Activated CD8-positive, alpha-beta T cell treated with anti-CD3 and anti-CD28 coated beads for 36 hours (primary cell): ENCODE results near the gene POLQ. TPM values are rescaled to one million over a fixed set of nuclear protein-coding genes. Genes with fewer than 3 reads are reported as not detected.

Source experiments
- ATAC-seq: fragments of 200-7000 bp; cut with Tn5 transposase; one replicate; pipeline ENCODE4 v1.10.0; 2021; ENCODE audit warnings: mild to moderate bottlenecking, moderate library complexity
- CTCF ChIA-PET: fragments of 350-600 bp; sonication (Branson Sonifier 250); formaldehyde crosslinking; loops from one replicate; lab custom pipeline; 2021; ENCODE audit warnings: antibody characterized with exemption; lab: Charles Lee
- POLR2A ChIA-PET: fragments of 350-600 bp; sonication (Branson Sonifier 250); formaldehyde crosslinking; loops from one replicate; lab custom pipeline; 2021; ENCODE audit warnings: antibody characterized with exemption; lab: Charles Lee
- DNase-seq: peaks from one replicate; pipeline ENCODE4 v3.0.0-alpha.2; 2020
- H3K27ac Mint-ChIP-seq: one replicate; pipeline ENCODE4 v1.8.0; 2021; ENCODE audit warnings: mild to moderate bottlenecking, mixed read lengths
- H3K27me3 Mint-ChIP-seq: one replicate; pipeline ENCODE4 v1.8.0; 2021; ENCODE audit warnings: mixed read lengths
- H3K36me3 Mint-ChIP-seq: one replicate; pipeline ENCODE4 v1.8.0; 2021; ENCODE audit warnings: low read depth, mixed read lengths
- H3K4me1 Mint-ChIP-seq: one replicate; pipeline ENCODE4 v1.8.0; 2021; ENCODE audit warnings: low read depth, mixed read lengths
- H3K4me3 Mint-ChIP-seq: one replicate; pipeline ENCODE4 v1.8.0; 2021; ENCODE audit warnings: mild to moderate bottlenecking, moderate library complexity, mixed read lengths
- H3K9me3 Mint-ChIP-seq: one replicate; pipeline ENCODE4 v1.8.0; 2021; ENCODE audit warnings: mixed read lengths
- intact Hi-C: fragments of 100-400 bp; cut with micrococcal nuclease; formaldehyde crosslinking; loops from one replicate; pipeline ENCODE4 v1.10.0; 2022
- total RNA-seq, 2 experiments: library from RNA; stranded (reverse); gene quantifications; one replicate each; pipeline ENCODE4 v1.2.3, GENCODE V29; 2021
- TF ChIP-seq, protein P1 (sequence below): fragments of 200-600 bp; IDR thresholded peaks from one replicate; pipeline ENCODE4 v1.8.0; 2022; ENCODE audit warnings: antibody characterized with exemption, mild to moderate bottlenecking

POLQ gene
- total RNA-seq, 2 experiments from 2014 or later, result 22.0 to 23.6 TPM

DNA sequence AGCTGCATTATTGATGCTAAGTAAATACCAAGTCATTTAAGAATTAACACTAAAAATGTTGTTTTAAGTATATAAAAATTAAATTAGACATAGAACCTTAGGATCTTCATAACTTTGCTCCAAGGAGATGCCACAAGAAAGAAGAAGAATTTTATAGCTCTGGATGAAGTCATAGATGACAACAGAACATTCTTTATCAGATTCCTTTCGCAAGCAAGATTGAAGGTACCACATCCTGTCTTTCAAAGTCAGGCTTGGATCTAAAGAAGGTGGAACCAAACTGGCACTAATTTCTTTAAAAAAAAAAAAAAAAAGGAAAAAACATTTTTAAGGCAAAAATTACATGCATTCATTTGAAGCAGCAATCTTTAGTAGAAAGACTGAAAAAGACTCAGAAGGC lies 62.5 kb downstream of the POLQ start:
- H3K27me3 Mint-ChIP-seq, result no peaks in the 10 kb centered on the region
- DNase-seq, result no peak
- peaks cover 36% of the 10 kb centered on the region for H3K36me3 Mint-ChIP-seq
- no peaks in the 10 kb centered on the region for H3K4me1 Mint-ChIP-seq
- H3K9me3 Mint-ChIP-seq, result no peaks in the 10 kb centered on the region
- ATAC-seq, result no peak
- ChIA-PET CTCF (no interaction called here), POLR2A (no interaction called here)
- H3K27ac Mint-ChIP-seq, result no peak overlapping the region
- intact Hi-C loops, result no loop called here
- no peak overlapping the region for H3K4me3 Mint-ChIP-seq
- TF ChIP-seq, protein P1, sequence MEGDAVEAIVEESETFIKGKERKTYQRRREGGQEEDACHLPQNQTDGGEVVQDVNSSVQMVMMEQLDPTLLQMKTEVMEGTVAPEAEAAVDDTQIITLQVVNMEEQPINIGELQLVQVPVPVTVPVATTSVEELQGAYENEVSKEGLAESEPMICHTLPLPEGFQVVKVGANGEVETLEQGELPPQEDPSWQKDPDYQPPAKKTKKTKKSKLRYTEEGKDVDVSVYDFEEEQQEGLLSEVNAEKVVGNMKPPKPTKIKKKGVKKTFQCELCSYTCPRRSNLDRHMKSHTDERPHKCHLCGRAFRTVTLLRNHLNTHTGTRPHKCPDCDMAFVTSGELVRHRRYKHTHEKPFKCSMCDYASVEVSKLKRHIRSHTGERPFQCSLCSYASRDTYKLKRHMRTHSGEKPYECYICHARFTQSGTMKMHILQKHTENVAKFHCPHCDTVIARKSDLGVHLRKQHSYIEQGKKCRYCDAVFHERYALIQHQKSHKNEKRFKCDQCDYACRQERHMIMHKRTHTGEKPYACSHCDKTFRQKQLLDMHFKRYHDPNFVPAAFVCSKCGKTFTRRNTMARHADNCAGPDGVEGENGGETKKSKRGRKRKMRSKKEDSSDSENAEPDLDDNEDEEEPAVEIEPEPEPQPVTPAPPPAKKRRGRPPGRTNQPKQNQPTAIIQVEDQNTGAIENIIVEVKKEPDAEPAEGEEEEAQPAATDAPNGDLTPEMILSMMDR, result no peak

DNA sequence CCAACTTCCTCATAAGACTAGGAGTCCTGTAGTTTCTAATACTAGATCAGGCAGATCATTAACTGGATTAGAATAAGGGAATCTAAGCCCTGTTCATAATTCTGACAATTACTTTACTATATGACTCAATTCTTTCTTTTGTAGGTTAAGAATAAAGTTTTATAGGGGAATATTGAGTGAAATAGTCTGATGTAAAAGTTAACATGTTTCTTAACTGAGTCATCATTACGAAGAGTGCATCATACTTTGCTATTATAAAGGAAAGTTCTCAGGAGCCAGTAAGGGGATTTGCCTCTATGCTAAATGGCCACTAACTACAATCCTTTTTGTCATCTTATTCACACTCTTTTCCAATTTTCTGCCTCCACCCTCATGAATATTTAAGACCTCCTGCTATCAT lies 63.1 kb downstream of the POLQ start:
- CTCF ChIA-PET, result no interaction called here
- TF ChIP-seq, protein P1, result no peak
- Mint-ChIP-seq H3K27ac (no peak overlapping the region), H3K4me3 (no peak overlapping the region), H3K36me3 (peaks cover 39% of the 10 kb centered on the region), H3K4me1 (no peaks in the 10 kb centered on the region), H3K27me3 (no peaks in the 10 kb centered on the region), H3K9me3 (no peaks in the 10 kb centered on the region)
- intact Hi-C loops, result no loop called here
- no peak for ATAC-seq
- no peak for DNase-seq
- POLR2A ChIA-PET, result no interaction called here

DNA sequence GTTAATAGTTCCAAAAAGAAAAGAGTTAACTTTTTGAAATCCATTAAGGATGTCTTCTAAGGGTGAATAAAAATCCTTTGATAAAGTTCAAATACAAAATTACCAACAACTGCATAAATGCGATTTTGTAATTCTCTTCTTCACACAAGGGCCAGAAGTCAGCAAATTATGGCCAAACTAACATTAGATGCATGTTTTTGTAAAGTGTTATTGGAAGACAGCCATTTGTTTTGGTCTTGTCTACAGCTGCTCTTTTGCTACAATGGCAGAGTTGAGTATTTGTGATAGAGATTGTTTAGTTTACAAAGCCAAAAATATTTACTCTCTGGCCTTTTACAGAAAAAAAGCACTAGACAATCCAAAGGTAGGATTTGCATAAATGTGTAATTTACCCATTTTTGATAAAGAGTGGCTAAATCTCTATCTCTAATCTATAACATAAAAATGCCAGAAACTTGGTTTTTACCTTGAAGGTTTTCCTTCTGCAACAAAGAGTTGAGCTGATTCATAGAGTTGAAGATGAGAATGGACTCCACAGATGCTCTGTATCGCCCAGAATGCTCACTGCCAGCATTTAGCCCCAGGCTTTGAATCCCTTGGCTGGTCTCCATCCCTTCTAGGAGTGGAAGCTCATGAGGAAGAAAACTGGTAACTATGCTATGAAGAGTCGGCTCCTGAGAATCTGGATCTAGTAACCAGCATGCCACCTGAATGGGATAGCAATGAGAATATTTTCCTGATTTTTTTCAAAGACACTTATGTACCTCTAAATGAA lies 64.5 kb downstream of the POLQ start:
- H3K27ac Mint-ChIP-seq, result no peak overlapping the region
- TF ChIP-seq, protein P1, result no peak
- DNase-seq (no peak), ATAC-seq (no peak)
- ChIA-PET POLR2A (interaction anchor here (0.6 kb wide), 1 partner anchor 1021 kb away, joined by 3 read pairs; no protein-coding TSS in a partner anchor), CTCF (no interaction called here)
- H3K4me1 Mint-ChIP-seq, result no peaks in the 10 kb centered on the region
- peaks cover 48% of the 10 kb centered on the region for H3K36me3 Mint-ChIP-seq
- intact Hi-C loops, result no loop called here
- H3K9me3 Mint-ChIP-seq, result no peaks in the 10 kb centered on the region
- no peaks in the 10 kb centered on the region for H3K27me3 Mint-ChIP-seq
- H3K4me3 Mint-ChIP-seq, result no peak overlapping the region

DNA sequence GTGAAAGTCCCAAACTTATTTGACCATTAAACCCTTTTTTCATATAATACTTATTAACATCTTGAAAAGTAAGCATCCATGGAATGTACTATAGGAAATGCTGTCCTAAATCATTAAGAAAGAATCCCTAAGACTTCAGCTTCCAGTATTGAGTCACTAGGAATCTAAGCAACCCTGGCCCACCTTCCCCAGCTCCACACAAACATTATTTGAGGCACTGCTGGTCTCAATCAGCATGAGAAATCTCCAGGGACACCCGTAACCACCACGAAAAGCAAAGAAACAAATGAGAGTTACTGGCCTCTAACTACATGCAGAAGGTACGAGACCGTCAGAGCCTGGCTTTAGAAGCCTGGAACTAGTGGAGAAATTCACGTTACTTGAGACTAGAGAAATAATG lies 68.2 kb downstream of the POLQ start:
- Mint-ChIP-seq H3K27me3 (no peaks in the 10 kb centered on the region), H3K4me3 (no peak overlapping the region), H3K36me3 (peaks cover 56% of the 10 kb centered on the region), H3K27ac (no peak overlapping the region), H3K4me1 (no peaks in the 10 kb centered on the region), H3K9me3 (no peaks in the 10 kb centered on the region)
- ChIA-PET CTCF (interaction anchor here (1.3 kb wide), 1 partner anchor 10 kb away, joined by 3 read pairs; no protein-coding TSS in a partner anchor), POLR2A (no interaction called here)
- TF ChIP-seq, protein P1, result no peak
- ATAC-seq (no peak), DNase-seq (no peak)
- intact Hi-C loops, result no loop called here

DNA sequence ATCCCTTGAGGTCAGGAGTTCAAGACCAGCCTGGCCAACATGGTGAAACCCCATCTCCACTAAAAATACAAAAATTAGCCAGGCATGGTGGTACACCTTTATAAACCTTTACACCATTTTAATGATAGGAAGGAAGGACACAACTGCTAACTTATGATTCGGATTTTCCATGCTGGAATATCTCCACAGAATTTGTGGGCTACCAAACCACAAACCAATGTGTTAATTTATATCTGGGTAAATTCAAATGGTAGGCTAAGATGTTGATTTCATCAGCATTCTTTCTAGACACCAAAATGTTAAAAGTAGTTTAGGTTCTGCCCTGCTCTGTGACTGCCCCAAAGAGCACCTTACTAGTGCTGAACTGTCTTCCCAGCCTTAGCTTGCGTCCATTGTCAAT lies 72.8 kb downstream of the POLQ start:
- H3K27me3 Mint-ChIP-seq, result no peaks in the 10 kb centered on the region
- DNase-seq (no peak), ATAC-seq (no peak)
- H3K36me3 Mint-ChIP-seq, result peaks cover 59% of the 10 kb centered on the region
- H3K4me3 Mint-ChIP-seq, result no peak overlapping the region
- no peaks in the 10 kb centered on the region for H3K4me1 Mint-ChIP-seq
- TF ChIP-seq, protein P1, result no peak
- CTCF ChIA-PET, result no interaction called here
- H3K9me3 Mint-ChIP-seq, result no peaks in the 10 kb centered on the region
- POLR2A ChIA-PET, result no interaction called here
- intact Hi-C loops, result no loop called here
- H3K27ac Mint-ChIP-seq, result peak overlapping the region; percentile 32
